Stimulated activated CD8-positive, alpha-beta memory T cell treated with anti-CD3 and anti-CD28 coated beads, Interleukin-2, amount 100 ng/mL, for 48 hours (primary cell): ENCODE measurements around the gene NRK.
"Not testable (repeated sequence)": the region's sequence is repeated elsewhere in the genome, so short reads cannot be mapped to it uniquely, and the experiment has no call there.

ENCODE experiments used
- DNase-seq, 2 donors: peaks; one replicate each; pipeline ENCODE4 v3.0.0-alpha.2; 2020; ENCODE audit warnings: low read depth in 2 of 2

NRK gene

DNA sequence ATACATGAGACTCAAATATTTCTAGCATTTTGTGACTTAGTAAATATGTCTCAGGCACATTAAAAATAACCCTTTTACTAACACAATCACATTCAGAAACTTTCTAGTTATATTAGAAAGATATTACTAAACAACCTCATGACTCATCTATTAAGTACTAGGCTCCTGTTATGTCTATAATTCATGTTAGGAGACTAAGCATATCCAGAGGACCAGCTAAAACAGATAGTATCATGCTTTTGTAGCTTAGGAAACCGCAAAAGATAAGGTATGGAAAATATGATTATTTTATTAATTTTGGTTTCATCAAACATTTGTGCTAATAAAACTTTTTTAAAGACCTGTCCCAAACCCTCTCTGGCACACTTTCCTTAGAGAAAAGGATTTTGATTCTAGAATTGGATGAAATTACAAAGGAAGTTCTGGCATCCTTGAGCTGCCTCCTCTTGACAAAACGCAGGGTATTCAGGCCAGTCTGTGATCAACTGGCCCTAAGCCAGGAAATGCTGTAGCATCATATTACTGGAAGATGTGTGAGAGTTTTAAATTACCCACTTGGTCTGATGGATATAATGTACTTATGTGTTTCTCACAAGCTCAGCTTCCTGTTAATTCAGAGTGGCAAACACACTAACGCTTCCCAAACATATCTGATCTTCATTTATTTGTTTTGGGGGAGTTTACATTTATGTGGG lies 60.4 kb downstream of the NRK start:
- no peak for DNase-seq

DNA sequence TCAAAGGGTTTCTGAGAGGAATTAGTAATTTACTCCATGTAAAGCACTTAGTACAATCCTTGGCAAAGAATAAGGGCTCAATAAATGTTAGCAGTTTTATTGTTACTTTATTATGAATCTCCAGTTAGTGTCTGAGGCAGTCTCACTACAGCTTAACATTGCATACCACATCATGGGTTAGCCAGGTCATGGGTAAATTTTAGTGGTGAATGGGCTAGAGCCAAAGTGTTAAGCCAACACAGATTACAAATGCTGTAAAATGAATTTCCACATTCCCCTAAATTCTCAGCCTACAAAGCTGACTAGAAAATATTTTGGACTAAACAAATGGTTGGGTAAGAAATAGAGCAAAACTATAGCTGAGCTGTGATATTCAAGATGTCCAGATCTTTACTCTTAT lies 72.4 kb downstream of the NRK start:
- DNase-seq = no peak

DNA sequence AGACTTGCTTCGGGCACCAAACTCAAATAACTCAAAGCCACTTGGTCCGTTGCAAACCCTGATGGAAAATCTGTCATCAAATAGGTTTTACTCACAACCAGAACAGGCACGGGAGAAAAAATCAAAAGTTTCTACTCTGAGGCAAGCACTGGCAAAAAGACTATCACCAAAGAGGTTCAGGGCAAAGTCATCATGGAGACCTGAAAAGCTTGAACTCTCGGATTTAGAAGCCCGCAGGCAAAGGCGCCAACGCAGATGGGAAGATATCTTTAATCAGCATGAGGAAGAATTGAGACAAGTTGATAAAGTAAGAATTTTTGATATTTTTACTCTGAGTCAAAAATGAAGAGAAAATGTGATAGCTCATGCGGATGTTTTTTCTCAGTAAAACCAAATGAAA lies 87.2 kb downstream of the NRK start:
- no peak for DNase-seq

DNA sequence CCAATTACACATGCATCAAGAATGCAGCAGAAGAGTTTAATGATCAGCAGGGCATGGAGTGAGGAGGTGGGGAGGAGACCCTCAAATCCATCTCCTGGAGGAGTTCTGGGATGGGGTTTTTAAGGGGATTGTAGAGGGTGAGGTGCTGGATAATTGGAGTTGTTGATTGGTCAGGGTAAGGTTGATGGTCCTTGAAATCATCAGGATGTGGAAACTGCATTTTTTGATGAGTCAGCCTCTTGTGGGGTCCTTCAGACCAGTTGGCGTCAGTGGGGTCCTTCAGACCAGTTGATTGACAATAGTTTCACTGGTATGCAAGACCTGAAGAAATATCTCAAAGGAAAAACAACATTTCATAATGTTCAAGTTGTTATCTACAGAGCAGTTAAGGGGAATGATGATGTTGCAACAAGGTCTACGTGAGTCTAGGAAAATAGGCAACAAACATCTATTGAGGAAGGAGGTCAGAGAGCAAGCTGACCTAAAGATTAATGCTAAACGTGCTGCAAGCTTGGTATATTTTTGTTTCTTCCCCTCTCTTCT lies 88.3 kb downstream of the NRK start:
- DNase-seq = no peak

DNA sequence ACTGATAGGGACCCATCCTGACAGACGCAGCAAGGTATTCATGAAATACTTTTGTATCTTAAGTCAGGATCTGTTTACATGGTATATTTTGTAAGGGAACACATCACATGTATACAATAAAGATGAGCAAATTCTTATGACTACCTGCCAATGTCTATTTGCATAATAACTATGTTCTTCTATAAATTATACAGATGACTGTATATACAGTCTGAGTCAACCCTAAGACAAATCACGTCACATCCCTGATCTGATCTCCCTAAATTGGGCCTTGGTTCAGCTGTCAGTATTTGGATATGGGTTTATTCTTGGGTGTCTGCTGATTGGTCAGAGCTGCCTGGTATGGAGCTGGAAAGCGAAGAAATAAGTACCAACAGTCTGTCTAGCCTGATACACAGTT lies 122.9 kb downstream of the NRK start:
- no peak for DNase-seq

DNA sequence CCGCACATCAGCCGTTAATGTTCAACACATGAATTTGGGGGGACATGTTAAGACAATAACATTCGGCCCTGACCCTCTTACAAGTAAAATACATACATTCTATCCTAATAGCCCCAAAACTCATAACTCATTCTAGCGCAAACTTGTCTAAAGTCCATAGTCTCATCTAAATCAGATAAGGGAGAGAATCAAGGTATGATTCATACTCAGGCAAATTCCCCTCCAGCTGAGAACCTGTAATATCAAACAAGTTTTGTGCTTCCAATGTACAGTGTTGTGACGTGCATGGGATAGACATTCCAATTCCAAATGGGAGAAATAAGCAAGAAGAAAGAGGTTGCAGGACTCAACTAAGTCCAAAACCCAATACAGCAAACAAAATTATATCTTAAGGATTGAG lies 147.1 kb downstream of the NRK start:
- no peak for DNase-seq

DNA sequence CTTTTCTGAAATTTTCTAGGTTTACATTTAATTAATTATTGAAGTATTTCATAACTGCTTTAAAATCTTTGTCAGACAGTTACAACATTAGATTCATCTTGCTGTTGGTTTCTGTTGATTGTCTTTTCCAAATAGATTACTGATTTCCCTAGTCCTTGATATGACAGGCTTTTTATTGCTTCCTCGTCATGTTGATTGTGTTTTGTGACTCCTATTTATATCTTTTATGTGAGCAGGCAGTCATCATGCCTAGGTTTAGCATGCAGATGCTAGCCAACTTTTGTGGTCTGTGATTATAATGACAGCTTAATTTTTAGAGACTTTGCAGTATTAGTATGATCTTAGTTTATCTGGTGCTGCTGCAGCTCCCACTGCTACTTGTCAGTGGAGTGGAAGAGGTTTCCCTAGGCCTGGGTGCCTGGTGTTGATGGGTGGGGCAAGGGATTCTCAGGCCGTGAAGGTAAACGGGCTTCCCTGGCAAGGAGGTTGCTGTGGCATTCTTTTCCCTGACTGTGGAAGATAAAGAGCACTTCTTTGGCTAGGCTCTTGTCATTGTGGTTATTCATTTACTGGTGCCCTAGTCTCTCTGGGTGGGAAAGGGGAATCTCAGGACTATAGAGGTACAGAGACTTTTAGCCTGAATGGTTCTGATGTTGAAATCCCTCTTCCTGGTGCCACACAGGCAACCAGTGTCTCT lies 150.5 kb downstream of the NRK start:
- DNase-seq = no peak

DNA sequence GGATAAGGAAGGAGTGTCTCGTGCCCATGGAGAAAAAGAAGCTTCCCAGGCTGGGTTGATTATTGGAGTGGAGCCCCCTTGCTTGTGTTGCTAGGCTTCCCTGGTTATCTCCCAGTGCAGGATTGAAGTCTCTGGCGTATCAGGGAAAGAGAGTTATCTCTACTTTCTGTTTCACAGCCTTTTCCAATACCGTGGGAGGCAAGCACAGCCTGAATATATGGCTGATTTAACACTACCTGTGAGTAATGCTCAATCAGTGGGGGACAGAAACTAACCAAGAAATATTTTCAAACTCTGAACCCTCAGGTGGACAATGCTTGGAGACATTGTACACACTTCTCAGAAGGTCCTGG lies 151.0 kb downstream of the NRK start:
- no peak for DNase-seq

DNA sequence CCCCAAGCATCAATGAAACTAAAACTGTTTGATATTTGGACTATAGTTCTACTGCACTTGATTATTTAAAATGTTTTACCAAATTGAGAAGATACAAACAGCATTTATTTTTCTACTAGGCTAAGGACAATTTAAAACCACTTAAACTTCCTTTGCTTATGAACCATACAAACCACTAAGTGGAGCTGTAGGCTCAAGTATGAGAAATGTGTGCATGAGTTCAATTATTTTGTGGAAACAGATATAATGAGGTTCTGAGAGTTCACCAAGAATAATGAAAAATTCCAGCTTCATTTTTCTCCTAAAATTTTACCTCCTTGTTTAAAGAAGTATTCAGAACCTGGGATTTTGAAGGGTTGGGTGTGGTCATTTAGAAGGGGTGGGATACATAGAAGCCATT lies 153.0 kb downstream of the NRK start:
- DNase-seq = no peak

DNA sequence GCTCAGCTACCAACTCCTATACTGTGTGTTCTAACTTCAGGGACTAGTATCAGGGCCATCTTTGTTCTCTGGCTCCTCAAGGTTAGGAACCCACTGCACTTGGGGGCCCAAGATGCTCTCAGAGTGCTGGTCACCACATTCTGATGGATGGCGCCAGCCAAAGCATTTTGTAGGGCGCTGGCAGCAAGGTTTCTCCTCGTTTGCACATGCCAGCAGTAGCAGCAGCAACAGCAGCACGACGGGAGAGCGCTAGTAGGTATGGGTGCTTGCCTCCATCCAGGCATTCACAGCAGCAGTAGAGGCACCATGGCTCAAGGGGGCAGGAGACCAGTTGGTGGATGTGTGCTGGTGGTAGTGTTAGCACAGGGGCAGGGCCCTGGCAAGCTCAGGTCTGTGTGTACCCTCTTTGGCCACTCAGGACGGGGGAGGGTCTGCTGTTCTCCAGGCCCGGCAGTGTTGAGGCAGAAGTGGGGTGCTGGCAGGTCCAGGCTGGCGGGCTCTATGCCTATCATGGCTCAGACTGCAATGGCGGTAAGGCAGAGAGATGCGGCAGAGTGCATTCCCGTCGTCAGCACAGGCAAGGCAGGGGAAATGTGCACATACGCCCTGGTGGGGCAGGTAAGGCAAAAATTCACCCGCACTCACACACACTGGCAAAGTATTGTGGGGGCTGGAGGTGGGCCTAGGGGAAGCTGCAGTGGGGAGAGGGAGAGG lies 159.6 kb downstream of the NRK start:
- no peak for DNase-seq

DNA sequence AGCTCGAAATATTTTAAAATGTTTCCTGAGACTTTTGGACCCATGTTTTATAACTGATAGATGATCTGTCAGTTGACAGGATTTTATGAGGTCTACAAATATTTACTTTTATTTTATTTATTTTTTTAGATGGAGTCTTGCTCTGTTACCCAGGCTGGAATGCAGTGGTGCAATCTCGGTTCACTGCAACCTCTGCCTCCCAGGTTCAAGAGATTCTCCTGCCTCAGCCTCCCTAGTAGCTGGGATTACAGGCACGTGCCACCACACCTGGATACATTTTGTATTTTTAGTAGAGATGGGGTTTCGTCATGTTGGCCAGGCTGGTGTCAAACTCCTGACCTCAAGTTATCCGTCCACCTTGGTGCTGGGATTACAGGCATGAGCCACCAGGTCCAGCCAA lies 166.1 kb downstream of the NRK start:
- not testable (repeated sequence) for DNase-seq

DNA sequence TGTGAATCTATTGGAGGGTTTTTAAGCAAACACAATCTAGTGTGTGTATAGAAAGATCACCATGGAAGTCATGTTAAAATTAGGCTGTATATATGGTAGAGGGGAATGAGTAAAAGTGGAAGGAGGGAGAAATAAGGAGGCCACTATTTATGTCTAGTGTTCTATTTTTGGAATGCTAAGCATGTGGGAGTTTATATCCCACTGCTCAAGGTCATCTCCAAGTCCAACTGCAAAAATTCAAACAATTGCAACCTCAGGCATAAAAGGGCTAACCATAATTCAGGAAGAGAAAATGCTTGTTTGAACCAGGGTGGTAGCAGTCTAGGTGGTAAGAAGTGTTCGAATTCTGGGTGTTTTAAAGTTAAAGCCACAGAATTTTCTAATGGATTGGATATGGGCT lies 177.0 kb downstream of the NRK start:
- no peak for DNase-seq

DNA sequence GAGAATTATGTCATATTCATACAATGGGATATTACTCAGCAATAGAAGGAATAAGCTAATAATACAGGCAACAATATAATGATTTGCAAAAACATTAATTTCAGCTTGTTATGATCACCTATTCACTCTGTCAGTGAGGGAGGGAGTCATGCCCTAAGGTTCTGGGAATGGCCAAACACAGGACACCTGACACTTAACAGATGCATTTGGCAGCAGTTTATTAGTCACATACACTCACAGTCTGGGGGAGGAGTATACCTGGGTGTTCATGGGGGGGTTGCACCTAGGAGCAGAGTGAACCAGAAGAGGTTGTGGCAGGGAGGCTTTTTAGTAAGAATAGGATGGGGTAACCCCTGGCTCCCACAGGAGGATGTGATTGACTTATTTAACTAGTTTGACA lies 177.9 kb downstream of the NRK start:
- no peak for DNase-seq

DNA sequence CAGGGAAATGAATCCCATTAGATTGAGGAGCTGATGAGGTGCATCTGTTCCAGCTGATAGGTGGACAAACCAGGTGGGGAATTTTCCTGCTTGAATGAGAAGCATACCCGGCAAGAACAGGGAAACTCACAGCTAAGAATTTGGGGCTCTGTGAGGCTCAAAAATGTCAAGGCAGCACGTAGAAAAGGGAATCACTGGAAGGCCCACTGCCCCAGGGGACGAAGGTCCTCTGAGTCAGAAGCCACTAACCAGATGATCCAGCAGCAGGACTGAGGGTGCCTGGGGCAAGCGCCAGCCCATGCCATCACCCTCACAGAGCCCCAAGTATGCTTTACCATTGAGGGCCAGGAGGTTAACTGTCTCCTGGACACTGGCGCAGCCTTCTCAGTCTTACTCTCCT lies 178.3 kb downstream of the NRK start:
- DNase-seq = not testable (repeated sequence)

DNA sequence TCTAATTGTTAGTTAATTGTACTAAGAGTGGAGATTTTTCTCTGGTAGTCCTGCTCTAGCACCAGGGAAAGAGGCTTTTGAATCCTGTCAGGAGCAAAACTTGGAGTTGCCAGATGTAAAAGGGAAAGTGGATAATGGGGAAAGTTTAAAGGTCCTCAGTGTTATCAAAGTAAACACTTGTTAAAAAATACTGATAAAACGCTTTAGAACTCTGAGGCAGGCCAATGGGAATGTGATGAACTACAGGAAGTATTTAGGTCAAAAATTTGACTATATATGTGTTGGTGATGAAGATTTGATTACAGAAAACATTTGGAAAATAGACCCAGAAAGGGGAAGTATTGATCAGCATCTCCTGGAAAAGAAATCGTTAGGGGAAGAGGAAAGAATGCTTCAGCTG lies 183.3 kb downstream of the NRK start:
- DNase-seq = no peak

DNA sequence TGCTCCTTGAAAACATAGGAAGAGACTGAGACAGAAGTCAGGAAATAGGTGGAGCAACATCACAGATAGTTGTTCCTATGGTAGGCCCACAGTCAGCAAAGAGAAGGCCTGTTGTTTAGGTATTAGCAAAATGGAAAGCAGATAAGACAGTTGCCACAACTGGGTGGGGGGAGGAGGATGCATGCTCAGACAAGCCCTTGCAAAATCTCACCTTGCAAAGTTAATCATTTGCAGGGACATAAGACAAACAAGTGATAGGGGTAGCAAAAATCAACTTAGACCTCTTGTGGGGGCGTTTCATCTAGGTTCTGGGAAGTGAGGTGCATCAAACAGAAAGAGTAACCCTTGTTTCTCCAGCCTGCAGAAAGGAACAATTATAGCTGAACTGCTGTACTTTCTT lies 185.5 kb downstream of the NRK start:
- DNase-seq = no peak
